Activated naive CD4-positive, alpha-beta T cell treated with anti-CD3 and anti-CD28 coated beads for 36 hours (primary cell): ENCODE measurements around the gene PPFIBP1. TPM values are rescaled to one million over a fixed set of nuclear protein-coding genes. Genes with fewer than 3 reads are reported as not detected.
A peak's percentile ranks its signal among the peaks of the same experiment; 100 is the strongest.

ENCODE experiments used
- CTCF ChIA-PET: fragments of 350-600 bp; sonication (Branson Sonifier 250); formaldehyde crosslinking; loops from one replicate; lab custom pipeline; 2021; ENCODE audit warnings: antibody characterized with exemption; lab: Charles Lee
- DNase-seq: peaks from one replicate; pipeline ENCODE4 v3.0.0-alpha.2; 2020
- H3K27ac Mint-ChIP-seq: one replicate; pipeline ENCODE4 v1.8.0; 2021; ENCODE audit warnings: mild to moderate bottlenecking, mixed read lengths
- H3K27me3 Mint-ChIP-seq: one replicate; pipeline ENCODE4 v1.8.0; 2021; ENCODE audit warnings: low read depth, mixed read lengths
- H3K36me3 Mint-ChIP-seq: one replicate; pipeline ENCODE4 v1.8.0; 2021; ENCODE audit warnings: low read depth, mixed read lengths
- H3K4me1 Mint-ChIP-seq: one replicate; pipeline ENCODE4 v1.8.0; 2021; ENCODE audit warnings: low read depth, mixed read lengths
- H3K4me3 Mint-ChIP-seq: one replicate; pipeline ENCODE4 v1.8.0; 2021; ENCODE audit warnings: mild to moderate bottlenecking, moderate library complexity, mixed read lengths
- H3K9me3 Mint-ChIP-seq: one replicate; pipeline ENCODE4 v1.8.0; 2021; ENCODE audit warnings: mixed read lengths
- intact Hi-C: fragments of 100-400 bp; cut with micrococcal nuclease; formaldehyde crosslinking; loops from one replicate; pipeline ENCODE4 v1.15.1; 2023
- total RNA-seq, 2 experiments: library from RNA; stranded (reverse); gene quantifications; one replicate each; pipeline ENCODE4 v1.2.3, GENCODE V29; 2021

Gene PPFIBP1
- total RNA-seq, 2 experiments from 2014 or later: 43.4 to 43.6 TPM

DNA sequence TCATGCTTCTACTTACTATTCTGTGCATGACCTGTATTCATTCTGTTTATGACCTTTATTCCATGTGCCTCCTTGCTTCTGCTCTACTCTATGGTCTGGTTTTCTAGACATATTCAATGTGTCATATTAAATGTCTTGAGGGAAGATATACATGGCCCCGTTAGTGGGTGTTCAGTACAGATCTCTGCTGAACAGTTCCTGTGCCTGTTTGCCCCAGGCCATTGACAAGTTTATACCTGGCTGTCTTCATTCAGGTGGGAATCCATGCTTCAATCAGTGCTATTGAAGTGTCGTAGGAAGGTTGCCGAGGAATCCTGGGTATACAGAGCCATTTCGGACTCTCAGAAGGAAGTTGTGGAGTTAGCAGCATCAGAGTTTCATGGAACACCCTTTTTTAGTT is 7.4 kb upstream of the PPFIBP1 start:
- Mint-ChIP-seq H3K4me1 (no peaks in the 10 kb centered on the region), H3K27me3 (peaks cover 6% of the 10 kb centered on the region), H3K4me3 (no peak overlapping the region), H3K36me3 (no peaks in the 10 kb centered on the region), H3K9me3 (no peaks in the 10 kb centered on the region), H3K27ac (no peak overlapping the region)
- intact Hi-C loops: no loop called here
- CTCF ChIA-PET: no interaction called here
- no peak for DNase-seq

DNA sequence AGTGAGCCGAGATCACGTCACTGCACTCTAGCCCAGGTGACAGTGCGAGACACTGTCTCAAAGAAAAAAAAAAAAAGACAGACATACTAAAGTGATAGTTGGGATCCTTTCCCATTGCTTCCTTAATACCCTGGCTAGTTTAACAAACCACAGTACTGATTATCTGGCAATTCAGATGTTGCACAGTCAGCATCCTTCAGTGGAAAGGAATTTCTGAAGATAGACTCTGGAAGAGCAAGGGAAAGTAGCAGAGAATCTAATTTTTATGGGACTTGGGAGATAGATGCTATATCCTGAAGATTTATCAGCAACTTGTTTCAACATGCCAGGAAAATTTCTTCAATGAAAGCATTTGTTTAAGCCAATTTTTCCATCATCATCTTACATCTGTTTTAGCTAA is 6.5 kb upstream of the PPFIBP1 start:
- CTCF ChIA-PET: no interaction called here
- Mint-ChIP-seq H3K27ac (no peak overlapping the region), H3K36me3 (no peaks in the 10 kb centered on the region), H3K27me3 (peaks cover 6% of the 10 kb centered on the region), H3K4me1 (peaks cover 6% of the 10 kb centered on the region), H3K9me3 (no peaks in the 10 kb centered on the region), H3K4me3 (no peak overlapping the region)
- DNase-seq: no peak
- intact Hi-C loops: no loop called here

DNA sequence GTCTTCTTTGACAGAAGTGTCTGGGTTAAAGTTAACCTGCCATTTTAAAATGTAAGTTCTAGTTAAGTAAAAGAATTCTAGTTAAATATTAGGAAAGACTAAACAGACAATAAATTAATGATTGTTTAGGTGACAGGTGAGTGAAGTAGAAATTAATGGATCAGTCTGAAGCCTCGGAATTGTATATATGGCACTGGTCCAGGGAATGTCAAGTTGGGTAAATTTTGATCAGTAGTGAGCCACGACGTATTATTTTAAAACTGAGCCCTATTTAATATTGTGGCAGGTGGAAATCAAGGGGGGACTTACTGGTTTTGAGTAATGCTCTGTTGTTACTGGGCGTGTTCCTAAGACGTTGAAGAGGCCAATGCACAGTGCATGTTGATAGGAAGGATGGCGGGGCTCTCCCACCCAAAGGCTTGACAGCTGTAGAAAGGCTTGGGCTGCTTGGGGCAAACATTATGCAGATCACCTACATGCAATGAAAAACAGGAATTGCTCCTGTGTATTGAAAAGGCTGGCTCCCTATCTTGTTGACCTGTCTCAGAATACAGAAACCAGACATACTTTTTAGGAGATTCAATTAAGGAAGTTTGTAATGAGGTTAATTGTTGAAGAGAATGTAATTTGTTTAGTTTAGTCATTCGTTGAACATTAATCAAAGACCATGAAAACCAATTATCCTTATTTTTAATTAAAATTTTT is 5.9 kb upstream of the PPFIBP1 start:
- Mint-ChIP-seq H3K36me3 (no peaks in the 10 kb centered on the region), H3K4me1 (peaks cover 10% of the 10 kb centered on the region), H3K4me3 (no peak overlapping the region), H3K27ac (no peak overlapping the region), H3K9me3 (no peaks in the 10 kb centered on the region), H3K27me3 (peaks cover 6% of the 10 kb centered on the region)
- DNase-seq: no peak
- CTCF ChIA-PET: no interaction called here
- intact Hi-C loops: no loop called here

DNA sequence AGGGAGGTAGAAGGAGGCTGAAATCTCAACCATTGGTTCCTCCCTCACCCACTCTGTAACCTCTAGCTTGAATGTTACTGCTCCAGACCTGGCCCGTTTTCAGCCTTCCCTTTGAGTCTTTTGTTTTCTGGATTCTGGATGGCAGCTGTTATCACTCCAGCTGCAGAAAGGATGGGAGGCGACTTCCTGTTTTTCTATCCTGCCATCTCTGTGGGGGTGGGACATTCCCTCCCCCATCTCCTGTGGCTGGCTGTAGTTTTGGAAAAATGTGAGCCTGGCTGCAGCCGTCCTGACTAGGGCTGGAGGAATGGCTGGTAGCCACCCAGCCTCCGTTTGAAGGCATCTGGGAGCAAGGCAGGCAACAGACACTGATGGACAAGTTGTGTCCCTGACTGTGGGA is 2.9 kb upstream of the PPFIBP1 start:
- CTCF ChIA-PET: no interaction called here

DNA sequence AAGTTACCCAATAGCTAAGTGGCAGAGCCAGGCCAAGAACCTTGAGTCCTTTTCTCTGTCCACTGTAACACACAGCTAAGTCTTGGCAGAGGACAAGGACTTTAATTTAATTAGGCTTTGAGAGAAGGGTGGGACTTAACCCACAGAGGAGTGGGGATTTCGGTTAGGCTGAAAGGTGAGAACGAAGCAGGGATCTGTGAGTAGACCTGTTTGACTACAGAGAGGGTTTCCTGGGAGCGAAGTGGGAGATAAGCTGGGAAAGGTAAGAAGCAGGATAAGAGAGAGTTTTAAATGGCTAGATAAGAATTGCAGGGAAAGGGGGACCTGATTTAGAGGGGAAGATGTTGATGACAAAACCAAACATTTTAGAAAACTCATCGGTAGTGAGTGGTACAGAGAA is 2.0 kb upstream of the PPFIBP1 start:
- Mint-ChIP-seq H3K36me3 (no peaks in the 10 kb centered on the region), H3K4me1 (peaks cover 24% of the 10 kb centered on the region), H3K27me3 (peaks cover 1% of the 10 kb centered on the region), H3K27ac (no peak overlapping the region), H3K9me3 (no peaks in the 10 kb centered on the region), H3K4me3 (no peak overlapping the region)
- CTCF ChIA-PET: no interaction called here
- intact Hi-C loops: loop anchor here (2.0 to 5.0 kb wide), 4 partner anchors 85 to 280 kb away; partner anchors contain the start of genes MRPS35 and STK38L
- no peak for DNase-seq

More for the DNA sequence above, 2.9 kb upstream of the PPFIBP1 start:
- DNase-seq: no peak
- no peak overlapping the region for H3K27ac Mint-ChIP-seq
- H3K36me3 Mint-ChIP-seq: no peaks in the 10 kb centered on the region
- H3K4me1 Mint-ChIP-seq: peaks cover 24% of the 10 kb centered on the region
- H3K4me3 Mint-ChIP-seq: no peak overlapping the region
- H3K27me3 Mint-ChIP-seq: peaks cover 6% of the 10 kb centered on the region
- intact Hi-C loops: loop anchor here (5.0 kb wide), 3 partner anchors 84 to 281 kb away; partner anchors contain the start of gene STK38L
- no peaks in the 10 kb centered on the region for H3K9me3 Mint-ChIP-seq

DNA sequence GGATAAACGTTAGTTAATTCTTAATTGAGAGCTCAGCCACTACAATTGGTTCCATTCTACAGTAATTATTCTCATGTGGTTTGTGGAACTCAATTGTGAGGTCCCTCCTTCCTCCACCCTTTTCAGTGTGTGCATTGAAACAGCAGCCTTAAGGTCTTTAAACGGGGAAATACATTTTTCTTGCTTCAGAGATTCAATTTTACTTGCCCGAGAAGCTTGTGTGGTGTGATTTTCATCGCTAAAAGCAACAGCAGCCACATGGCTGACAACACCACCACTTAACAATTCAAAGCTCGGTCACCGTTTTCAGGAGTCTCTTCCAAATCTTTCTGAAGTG is 733 bp upstream of the PPFIBP1 start:
- intact Hi-C loops: loop anchor here (1.0 to 5.0 kb wide), 9 partner anchors 11 to 281 kb away; partner anchors contain the start of genes MRPS35 and STK38L
- CTCF ChIA-PET: interaction anchor here (0.9 to 2.0 kb wide), 7 partner anchors 9 to 112 kb away, joined by 3 to 10 read pairs (median 3); no protein-coding TSS in a partner anchor
- DNase-seq: peak; percentile 25
- Mint-ChIP-seq H3K4me3 (peak overlapping the region; percentile 94), H3K4me1 (peaks cover 24% of the 10 kb centered on the region), H3K27ac (peak overlapping the region; percentile 85), H3K9me3 (no peaks in the 10 kb centered on the region), H3K27me3 (peaks cover 1% of the 10 kb centered on the region), H3K36me3 (no peaks in the 10 kb centered on the region)

DNA sequence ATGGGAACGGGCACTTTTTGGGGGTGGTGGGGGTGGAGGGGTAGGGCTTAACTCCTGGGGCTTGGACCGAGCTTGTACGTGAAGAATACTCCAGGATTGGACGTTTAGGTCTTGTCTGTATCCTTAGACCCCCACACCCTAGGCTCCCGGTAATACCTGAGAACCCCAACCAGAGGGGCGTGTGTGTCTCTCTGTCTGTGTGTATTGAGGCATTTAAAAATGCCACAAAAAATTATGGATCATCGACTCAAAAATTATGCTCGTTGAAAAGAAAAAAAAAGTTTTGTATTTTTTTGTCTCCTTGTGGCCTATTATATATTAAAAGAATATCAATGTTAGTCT is 459 bp downstream of the PPFIBP1 start:
- intact Hi-C loops: loop anchor here (5.0 kb wide), 3 partner anchors 87 to 282 kb away; partner anchors contain the start of gene STK38L
- Mint-ChIP-seq H3K9me3 (no peaks in the 10 kb centered on the region), H3K27me3 (peaks cover 1% of the 10 kb centered on the region), H3K4me1 (peaks cover 24% of the 10 kb centered on the region), H3K27ac (no peak overlapping the region), H3K4me3 (peak overlapping the region; percentile 94), H3K36me3 (no peaks in the 10 kb centered on the region)
- CTCF ChIA-PET: interaction anchor here (0.6 to 2.0 kb wide), 7 partner anchors 12 to 815 kb away, joined by 3 to 10 read pairs (median 3); no protein-coding TSS in a partner anchor
- no peak for DNase-seq

DNA sequence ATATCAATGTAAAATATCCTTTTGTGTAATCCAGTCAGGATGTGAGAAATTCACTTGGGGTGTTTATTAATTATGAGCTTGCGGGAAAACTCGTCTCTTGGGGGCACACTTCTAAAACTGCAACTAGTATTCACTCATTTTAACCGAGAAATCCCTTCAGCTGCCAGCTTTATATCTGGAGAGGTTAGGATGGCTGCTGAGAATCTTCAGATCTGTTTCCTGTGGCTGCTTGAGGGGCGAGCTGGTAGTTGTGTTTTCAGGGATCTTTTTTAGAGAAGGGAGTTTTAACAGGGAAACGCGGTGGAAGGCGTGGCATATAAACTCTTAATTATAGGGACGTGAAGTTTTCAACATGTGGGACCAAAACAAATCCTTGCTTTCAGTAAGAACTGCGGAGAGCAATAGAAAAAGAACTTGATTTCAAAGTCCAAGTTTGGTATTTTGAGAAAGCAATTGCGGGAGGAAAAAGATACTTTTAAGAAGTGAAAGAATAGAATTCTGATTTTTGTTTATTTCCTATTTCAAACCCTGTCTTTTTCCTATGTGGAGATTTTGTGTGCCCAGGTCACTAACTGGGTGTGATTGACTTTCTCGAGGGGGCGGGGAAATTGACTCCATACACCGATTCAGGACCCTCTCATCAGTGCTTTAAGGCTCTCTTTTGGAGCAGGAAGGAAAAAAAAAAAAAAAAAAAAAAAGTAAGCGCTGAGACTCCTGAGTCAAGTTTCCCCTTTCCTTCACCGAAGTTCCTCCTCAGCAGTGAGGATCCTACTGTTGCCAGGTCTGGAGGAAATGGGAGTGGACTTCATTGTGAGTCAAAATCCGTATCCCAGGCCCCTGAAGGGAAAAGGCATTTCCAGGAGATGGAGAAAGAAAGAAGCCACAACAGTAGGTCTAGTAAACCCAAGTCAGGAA is 1.1 kb downstream of the PPFIBP1 start:
- Mint-ChIP-seq H3K27ac (no peak overlapping the region), H3K4me3 (peak overlapping the region; percentile 94), H3K4me1 (peaks cover 26% of the 10 kb centered on the region), H3K9me3 (no peaks in the 10 kb centered on the region), H3K27me3 (no peaks in the 10 kb centered on the region), H3K36me3 (no peaks in the 10 kb centered on the region)
- CTCF ChIA-PET: interaction anchor here (0.6 to 2.0 kb wide), 3 partner anchors 91 to 448 kb away, joined by 3 to 10 read pairs (median 3); no protein-coding TSS in a partner anchor
- no peak for DNase-seq
- intact Hi-C loops: loop anchor here (5.0 kb wide), 3 partner anchors 88 to 283 kb away; partner anchors contain the start of gene STK38L

DNA sequence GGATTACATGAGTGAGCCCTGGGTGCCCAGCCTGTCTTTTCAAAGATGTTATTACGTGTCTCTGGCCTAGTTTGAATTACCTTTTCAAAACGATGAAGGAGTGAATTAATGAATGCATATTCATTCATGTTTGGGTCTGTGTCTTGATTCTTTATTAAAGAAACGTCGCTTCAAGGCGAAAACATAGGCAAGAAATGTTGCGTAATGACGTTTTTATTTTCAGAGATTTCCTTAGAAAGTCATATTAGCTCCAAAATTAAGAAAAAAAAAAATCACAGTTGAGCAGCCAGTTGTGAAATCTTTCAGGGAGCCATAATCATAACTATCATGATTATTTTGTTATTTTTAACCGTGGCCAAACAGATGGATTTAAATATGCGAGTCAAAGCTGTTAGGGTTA is 3.5 kb downstream of the PPFIBP1 start:
- no peaks in the 10 kb centered on the region for H3K27me3 Mint-ChIP-seq
- no peak overlapping the region for H3K27ac Mint-ChIP-seq
- H3K9me3 Mint-ChIP-seq: no peaks in the 10 kb centered on the region
- no peaks in the 10 kb centered on the region for H3K36me3 Mint-ChIP-seq
- CTCF ChIA-PET: interaction anchor here (0.6 to 0.7 kb wide), 2 partner anchors 47 to 1942 kb away, joined by 3 read pairs; no protein-coding TSS in a partner anchor
- no peak for DNase-seq
- peaks cover 30% of the 10 kb centered on the region for H3K4me1 Mint-ChIP-seq
- H3K4me3 Mint-ChIP-seq: no peak overlapping the region
- intact Hi-C loops: no loop called here

DNA sequence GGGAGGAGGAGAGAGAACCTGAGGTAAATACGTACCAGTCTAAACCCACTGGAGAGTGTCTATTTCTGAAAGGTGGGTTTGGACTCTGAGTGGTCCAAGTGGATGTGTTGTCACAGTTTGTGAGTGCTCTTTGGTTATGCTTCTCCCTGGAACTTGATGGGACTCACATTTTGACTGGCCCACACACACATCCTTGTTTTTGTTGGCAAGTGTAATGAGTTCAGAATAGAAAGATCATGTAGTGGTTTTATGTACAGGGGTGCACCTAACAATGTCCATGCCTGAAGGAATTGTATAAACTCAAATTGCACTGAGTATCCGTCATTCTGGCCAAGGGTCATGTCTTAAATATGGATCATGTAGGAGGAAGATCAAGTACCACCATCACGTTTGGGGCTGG is 4.8 kb downstream of the PPFIBP1 start:
- intact Hi-C loops: no loop called here
- peaks cover 28% of the 10 kb centered on the region for H3K4me1 Mint-ChIP-seq
- H3K36me3 Mint-ChIP-seq: no peaks in the 10 kb centered on the region
- no peaks in the 10 kb centered on the region for H3K9me3 Mint-ChIP-seq
- H3K4me3 Mint-ChIP-seq: no peak overlapping the region
- no peaks in the 10 kb centered on the region for H3K27me3 Mint-ChIP-seq
- no peak overlapping the region for H3K27ac Mint-ChIP-seq
- CTCF ChIA-PET: interaction anchor here (0.9 kb wide), 1 partner anchor 97 kb away, joined by 3 read pairs; no protein-coding TSS in a partner anchor
- DNase-seq: no peak

DNA sequence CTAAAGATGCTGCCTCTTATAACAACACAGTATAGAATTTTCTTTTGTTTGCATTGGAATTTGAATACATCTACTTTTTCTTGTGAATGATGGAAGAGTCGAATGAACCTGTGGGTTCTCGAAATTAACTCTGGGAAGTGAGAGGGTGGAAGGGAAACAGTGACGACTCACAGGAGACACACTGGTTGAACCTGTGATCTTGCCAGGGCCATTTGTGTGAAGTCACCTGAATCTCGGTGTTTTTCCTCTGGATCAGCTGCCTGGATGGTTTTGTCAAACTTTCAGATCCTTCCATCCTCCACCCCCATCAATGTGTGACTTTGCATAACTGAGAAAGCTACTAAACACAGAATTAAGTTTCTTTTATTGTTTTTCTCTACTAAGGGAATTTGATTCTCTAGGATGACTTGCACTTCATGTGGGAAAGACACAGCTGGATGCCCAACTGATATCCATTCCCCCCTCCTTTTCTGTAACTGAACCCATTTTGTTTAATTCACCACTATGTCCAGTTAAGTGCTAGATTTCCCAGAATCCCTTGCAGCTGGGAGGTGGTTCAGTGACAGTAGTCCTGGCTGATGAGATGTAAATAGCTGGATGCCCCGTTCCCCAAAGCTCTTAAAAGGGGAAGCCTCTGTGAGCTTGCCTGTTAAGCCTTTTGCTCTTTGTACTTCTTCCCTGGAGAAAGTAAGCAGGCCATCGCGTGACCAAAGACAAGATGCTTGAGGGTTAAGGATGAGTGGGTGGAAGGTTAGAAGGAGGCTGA is 6.3 kb downstream of the PPFIBP1 start:
- peaks cover 36% of the 10 kb centered on the region for H3K4me1 Mint-ChIP-seq
- H3K4me3 Mint-ChIP-seq: no peak overlapping the region
- intact Hi-C loops: loop anchor here (5.0 kb wide), 1 partner anchor 87 kb away; no protein-coding TSS in a partner anchor
- H3K27me3 Mint-ChIP-seq: no peaks in the 10 kb centered on the region
- no peaks in the 10 kb centered on the region for H3K9me3 Mint-ChIP-seq
- H3K36me3 Mint-ChIP-seq: no peaks in the 10 kb centered on the region
- no peak overlapping the region for H3K27ac Mint-ChIP-seq
- CTCF ChIA-PET: interaction anchor here (0.7 to 1.4 kb wide), 2 partner anchors 19 to 25 kb away, joined by 3 to 5 read pairs; no protein-coding TSS in a partner anchor
- no peak for DNase-seq
